NCI-H2107 (cell line): ENCODE results near the gene GHRL.

Experiments
- DNase-seq: peaks from one replicate; lab custom pipeline; 2025; lab: John Stamatoyannopoulos, UW

Gene GHRL

GRCh38 chr3:10242182-10243065, 50.3 kb downstream of the GHRL start:
- no peak for DNase-seq

DNA sequence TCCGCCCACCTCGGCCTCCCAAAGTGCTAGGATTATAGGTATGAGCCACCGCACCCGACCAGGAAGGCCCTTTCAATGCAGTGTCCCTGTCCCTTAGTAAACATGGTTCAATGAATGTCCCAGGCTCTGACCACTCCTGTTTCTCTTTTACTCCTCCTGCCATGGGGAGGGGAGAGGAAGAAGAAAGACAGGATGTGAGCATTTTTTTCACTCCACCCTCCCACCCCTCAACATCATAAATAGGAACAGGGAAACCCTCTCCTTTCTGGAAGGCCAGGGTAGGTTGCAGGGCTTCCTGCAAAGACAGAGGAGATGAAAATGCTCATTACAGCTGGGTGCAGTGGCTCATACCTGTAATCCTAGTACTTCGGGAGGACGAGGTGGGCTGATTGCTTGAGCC, 51.9 kb downstream of the GHRL start:
- DNase-seq = no peak

DNA sequence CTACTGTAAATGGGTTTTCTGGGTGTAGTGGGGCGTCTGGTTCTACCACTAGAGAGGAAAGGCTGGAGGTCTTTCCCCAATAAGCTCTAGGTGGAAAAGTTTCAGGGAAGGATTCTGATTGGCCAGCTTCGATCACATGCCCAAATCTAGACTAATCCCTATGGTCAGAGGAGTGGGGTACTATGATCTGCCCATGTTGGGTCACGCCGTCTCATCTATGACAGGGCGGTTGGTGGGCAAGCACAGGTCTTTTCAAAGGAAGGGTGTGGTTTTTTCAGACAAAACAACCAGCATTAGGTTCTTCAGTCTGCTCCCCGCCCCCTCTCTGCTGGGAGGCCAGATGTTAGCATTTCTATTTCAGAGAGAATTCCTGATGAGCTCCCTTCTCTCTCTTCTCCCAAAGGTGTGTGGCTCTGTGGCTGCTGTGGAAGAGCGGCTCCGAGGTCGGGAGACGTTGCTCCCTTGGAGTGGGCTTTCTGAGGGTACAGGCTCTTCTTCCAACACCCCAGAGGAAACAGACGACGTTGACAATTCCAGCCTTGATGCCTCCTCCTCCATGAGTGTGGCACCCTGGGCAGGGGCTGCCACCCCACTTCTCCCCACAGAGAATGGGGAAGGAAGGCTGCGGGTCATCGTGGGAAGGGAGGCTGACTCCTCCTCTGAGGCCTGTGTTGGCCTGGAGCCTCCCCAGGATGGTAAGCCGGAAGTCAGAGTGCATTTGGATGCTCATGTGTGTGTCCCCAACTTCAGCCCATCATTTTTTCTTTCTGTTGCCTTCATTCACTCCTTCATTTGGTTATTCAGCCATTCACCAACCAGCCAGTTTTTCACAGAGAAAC, 54.2 kb downstream of the GHRL start:
- no peak for DNase-seq
